Liver (tissue), 3 donors: ENCODE data around the gene DDR1.

Experiments
- FOXA1 ChIP-seq: IDR thresholded peaks from 2 replicates; pipeline ENCODE4 v1.6.1; 2016; ENCODE audit warnings: antibody characterized with exemption
- HNF4G ChIP-seq: IDR thresholded peaks from 2 replicates; pipeline ENCODE4 v1.6.1; 2016; ENCODE audit warnings: antibody characterized with exemption
- JUND ChIP-seq, 2 donors: IDR thresholded peaks; 2 replicates each; pipeline ENCODE4 v1.6.1; 2016; ENCODE audit warnings: antibody characterized with exemption in 2 of 2
- RAD21 ChIP-seq, 2 donors: IDR thresholded peaks; 2 replicates each; pipeline ENCODE4 v1.6.1; 2016; ENCODE audit warnings: antibody characterized with exemption in 2 of 2, mild to moderate bottlenecking in 2 of 2
- REST ChIP-seq: IDR thresholded peaks from 2 replicates; pipeline ENCODE4 v1.6.1; 2016; ENCODE audit warnings: antibody characterized with exemption, mild to moderate bottlenecking
- SP1 ChIP-seq: IDR thresholded peaks from 2 replicates; pipeline ENCODE4 v1.6.1; 2018; ENCODE audit warnings: antibody characterized with exemption, mild to moderate bottlenecking
- ZBTB33 ChIP-seq: IDR thresholded peaks from 2 replicates; pipeline ENCODE4 v1.6.1; 2016; ENCODE audit warnings: antibody characterized with exemption
- TF ChIP-seq, protein P1 (sequence below): fragments of 150-350 bp; IDR thresholded peaks from 2 replicates; pipeline ENCODE4 v1.5.1; 2017; ENCODE audit warnings: improper control_type of control experiment, low read depth, low read length; ENCODE audit not compliant: missing input control
- TF ChIP-seq, protein P2 (sequence below): IDR thresholded peaks from 2 replicates; pipeline ENCODE4 v1.6.1; 2016; ENCODE audit warnings: antibody characterized with exemption
- donor health status: healthy.
- donor health status: healthy.

GRCh38 chr6:30912746-30913520 is 28.6 kb downstream of the DDR1 start:
- TF ChIP-seq, protein P1, sequence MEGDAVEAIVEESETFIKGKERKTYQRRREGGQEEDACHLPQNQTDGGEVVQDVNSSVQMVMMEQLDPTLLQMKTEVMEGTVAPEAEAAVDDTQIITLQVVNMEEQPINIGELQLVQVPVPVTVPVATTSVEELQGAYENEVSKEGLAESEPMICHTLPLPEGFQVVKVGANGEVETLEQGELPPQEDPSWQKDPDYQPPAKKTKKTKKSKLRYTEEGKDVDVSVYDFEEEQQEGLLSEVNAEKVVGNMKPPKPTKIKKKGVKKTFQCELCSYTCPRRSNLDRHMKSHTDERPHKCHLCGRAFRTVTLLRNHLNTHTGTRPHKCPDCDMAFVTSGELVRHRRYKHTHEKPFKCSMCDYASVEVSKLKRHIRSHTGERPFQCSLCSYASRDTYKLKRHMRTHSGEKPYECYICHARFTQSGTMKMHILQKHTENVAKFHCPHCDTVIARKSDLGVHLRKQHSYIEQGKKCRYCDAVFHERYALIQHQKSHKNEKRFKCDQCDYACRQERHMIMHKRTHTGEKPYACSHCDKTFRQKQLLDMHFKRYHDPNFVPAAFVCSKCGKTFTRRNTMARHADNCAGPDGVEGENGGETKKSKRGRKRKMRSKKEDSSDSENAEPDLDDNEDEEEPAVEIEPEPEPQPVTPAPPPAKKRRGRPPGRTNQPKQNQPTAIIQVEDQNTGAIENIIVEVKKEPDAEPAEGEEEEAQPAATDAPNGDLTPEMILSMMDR, result no peak
- TF ChIP-seq RAD21 (IDR thresholded peaks at IDR 0.05) (no peak), HNF4G (no peak), FOXA1 (no peak), JUND (IDR thresholded peaks at IDR 0.05) (no peak), REST (no peak), ZBTB33 (no peak), SP1 (no peak)
- TF ChIP-seq, protein P2, sequence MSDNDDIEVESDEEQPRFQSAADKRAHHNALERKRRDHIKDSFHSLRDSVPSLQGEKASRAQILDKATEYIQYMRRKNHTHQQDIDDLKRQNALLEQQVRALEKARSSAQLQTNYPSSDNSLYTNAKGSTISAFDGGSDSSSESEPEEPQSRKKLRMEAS, result no peak
